NT2/D1 (cell line): ENCODE measurements around the gene PHC2.
"Not testable (repeated sequence)": the region's sequence is repeated elsewhere in the genome, so short reads cannot be mapped to it uniquely, and the experiment has no call there.

Experiments
- DNase-seq: peaks from one replicate; pipeline ENCODE4 v3.0.0-alpha.2; 2011; ENCODE audit warnings: low read depth, low spot score
- H3K27me3 ChIP-seq: 2 replicates; pipeline ENCODE4 v1.6.0; 2011; ENCODE audit warnings: mild to moderate bottlenecking; ENCODE audit not compliant: insufficient read length, insufficient read depth
- H3K36me3 ChIP-seq: 2 replicates; pipeline ENCODE4 v1.6.1; 2011; ENCODE audit warnings: mild to moderate bottlenecking, low read length, mixed read lengths; ENCODE audit not compliant: insufficient read depth, insufficient read length
- H3K4me1 ChIP-seq: 2 replicates; pipeline ENCODE4 v1.5.1; 2011; ENCODE audit not compliant: insufficient read depth, insufficient read length
- H3K4me3 ChIP-seq: 2 replicates; pipeline ENCODE4 v1.5.1; 2011; ENCODE audit warnings: low read depth; ENCODE audit not compliant: insufficient read length
- H3K9ac ChIP-seq: 2 replicates; pipeline ENCODE4 v1.6.0; 2011; ENCODE audit warnings: low read depth; ENCODE audit not compliant: insufficient read length
- H3K9me3 ChIP-seq: 2 replicates; pipeline ENCODE4 v1.5.1; 2011; ENCODE audit warnings: mild to moderate bottlenecking, low read length; ENCODE audit not compliant: insufficient read depth
- SUZ12 ChIP-seq: IDR thresholded peaks from 2 replicates; pipeline ENCODE4 v1.6.1; 2011; ENCODE audit not compliant: insufficient read length, insufficient read depth; ENCODE audit errors: extremely low read depth
- YY1 ChIP-seq: IDR thresholded peaks from 2 replicates; pipeline ENCODE4 v1.6.1; 2011; ENCODE audit not compliant: insufficient read length, insufficient read depth
- ZNF274 ChIP-seq: IDR thresholded peaks from 2 replicates; pipeline ENCODE4 v1.6.1; 2011; ENCODE audit warnings: mild to moderate bottlenecking, low read depth, low read length

The PHC2 gene

GRCh38 chr1:33311706-33312412 is 119.0 kb downstream of the PHC2 start:
- TF ChIP-seq YY1: no peak
- TF ChIP-seq ZNF274: no peak
- TF ChIP-seq SUZ12: no peak
- Histone ChIP-seq H3K4me1 (peaks cover 4% of the 10 kb centered on the region), H3K9me3 (peaks cover 16% of the 10 kb centered on the region; the same call in 1 of the 2 replicates), H3K36me3 (no peaks in the 10 kb centered on the region), H3K4me3 (no peak overlapping the region), H3K27me3 (peaks cover 2% of the 10 kb centered on the region), H3K9ac (no peak overlapping the region)
- DNase-seq: no peak

GRCh38 chr1:33310702-33311101 is 120.2 kb downstream of the PHC2 start:
- Histone ChIP-seq H3K9ac (no peak overlapping the region), H3K27me3 (peaks cover 12% of the 10 kb centered on the region), H3K4me1 (peaks cover 7% of the 10 kb centered on the region), H3K4me3 (no peak overlapping the region), H3K9me3 (peaks cover 16% of the 10 kb centered on the region; the same call in 1 of the 2 replicates), H3K36me3 (no peaks in the 10 kb centered on the region)
- TF ChIP-seq SUZ12 (no peak), ZNF274 (no peak), YY1 (no peak)
- no peak for DNase-seq

GRCh38 chr1:33309351-33309750 is 121.5 kb downstream of the PHC2 start:
- H3K4me3 ChIP-seq, H3K9ac ChIP-seq, DNase-seq, H3K4me1 ChIP-seq, H3K36me3 ChIP-seq: not testable (repeated sequence)
- H3K9me3 ChIP-seq: peaks cover 16% of the 10 kb centered on the region; the same call in 1 of the 2 replicates
- H3K27me3 ChIP-seq: peaks cover 12% of the 10 kb centered on the region

- no peak for DNase-seq
- Histone ChIP-seq H3K9me3 (peaks cover 16% of the 10 kb centered on the region; the same call in 1 of the 2 replicates), H3K36me3 (no peaks in the 10 kb centered on the region), H3K4me1 (peaks cover 7% of the 10 kb centered on the region), H3K9ac (no peak overlapping the region), H3K27me3 (peaks cover 12% of the 10 kb centered on the region), H3K4me3 (no peak overlapping the region)
- no peak for TF ChIP-seq SUZ12
- no peak for TF ChIP-seq ZNF274
- TF ChIP-seq YY1: no peak
Observed at GRCh38 chr1:33307494-33307864, 123.4 kb downstream of the PHC2 start.

GRCh38 chr1:33306653-33307493 is 124.0 kb downstream of the PHC2 start:
- H3K9me3 ChIP-seq: peaks cover 16% of the 10 kb centered on the region; the same call in 1 of the 2 replicates
- DNase-seq: no peak
- H3K4me1 ChIP-seq: peaks cover 7% of the 10 kb centered on the region
- peaks cover 12% of the 10 kb centered on the region for H3K27me3 ChIP-seq
- TF ChIP-seq ZNF274 (no peak), YY1 (no peak), SUZ12 (no peak)
- H3K36me3 ChIP-seq: no peaks in the 10 kb centered on the region
- peak overlapping the region; percentile 45 for H3K9ac ChIP-seq
- no peak overlapping the region for H3K4me3 ChIP-seq

GRCh38 chr1:33305816-33306652 is 124.9 kb downstream of the PHC2 start:
- TF ChIP-seq YY1 (no peak), ZNF274 (no peak), SUZ12 (no peak)
- Histone ChIP-seq H3K9ac (no peak overlapping the region), H3K9me3 (peaks cover 15% of the 10 kb centered on the region; the same call in 1 of the 2 replicates), H3K27me3 (peaks cover 12% of the 10 kb centered on the region), H3K4me3 (no peak overlapping the region), H3K36me3 (no peaks in the 10 kb centered on the region), H3K4me1 (peaks cover 7% of the 10 kb centered on the region)
- DNase-seq: no peak
